MM.1S (cell line): Measurements from ENCODE around the gene BCAM.

Experiments used
- DNase-seq: peaks from one replicate; pipeline ENCODE4 v3.0.0-alpha.2; 2015
- H2AFZ ChIP-seq: fragments of 300-600 bp; sonication (generic); 2 replicates; pipeline ENCODE4 v1.6.0; 2016; ENCODE audit warnings: antibody characterized with exemption, low read length
- H3F3A ChIP-seq: fragments of 300-600 bp; sonication (generic); 2 replicates; pipeline ENCODE4 v1.6.1; 2016; ENCODE audit warnings: mild to moderate bottlenecking, antibody characterized with exemption, low read length, moderate library complexity, mixed read lengths; ENCODE audit not compliant: insufficient read depth
- H3K27ac ChIP-seq: fragments of 300-600 bp; sonication (generic); 2 replicates; pipeline ENCODE4 v1.5.1; 2016; ENCODE audit warnings: mild to moderate bottlenecking, low read length
- H3K27me3 ChIP-seq: fragments of 300-600 bp; sonication (generic); replicated peaks from 2 replicates; pipeline ENCODE4 v1.6.0; 2016; ENCODE audit warnings: low read length; ENCODE audit not compliant: insufficient read depth
- H3K36me3 ChIP-seq: fragments of 300-600 bp; sonication (generic); replicated peaks from 2 replicates; pipeline ENCODE4 v1.6.1; 2016; ENCODE audit warnings: mild to moderate bottlenecking, low read length, mixed read lengths; ENCODE audit not compliant: insufficient read depth
- H3K4me1 ChIP-seq: fragments of 300-600 bp; sonication (generic); 2 replicates; pipeline ENCODE4 v1.6.1; 2016; ENCODE audit warnings: low read length, mixed read lengths
- H3K4me2 ChIP-seq: fragments of 300-600 bp; sonication (generic); 2 replicates; pipeline ENCODE4 v1.6.0; 2016; ENCODE audit warnings: low read depth, low read length
- H3K4me3 ChIP-seq: fragments of 300-600 bp; sonication (generic); 2 replicates; pipeline ENCODE4 v1.5.1; 2016; ENCODE audit warnings: low read length, mixed read lengths
- H3K79me2 ChIP-seq: fragments of 300-600 bp; sonication (generic); 2 replicates; pipeline ENCODE4 v1.6.1; 2016; ENCODE audit warnings: mixed run types, low read length, mixed read lengths
- H3K9ac ChIP-seq: fragments of 300-600 bp; sonication (generic); 2 replicates; pipeline ENCODE4 v1.6.1; 2016; ENCODE audit warnings: low read length, mixed read lengths
- H3K9me2 ChIP-seq: fragments of 300-600 bp; sonication (generic); replicated peaks from 2 replicates; pipeline ENCODE4 v1.6.1; 2016; ENCODE audit warnings: mild to moderate bottlenecking, low read length, mixed read lengths; ENCODE audit not compliant: insufficient read depth
- H3K9me3 ChIP-seq: fragments of 300-600 bp; sonication (generic); replicated peaks from 2 replicates; pipeline ENCODE4 v1.6.1; 2016; ENCODE audit warnings: mild to moderate bottlenecking, low read length, mixed read lengths; ENCODE audit not compliant: insufficient read depth
- H4K20me1 ChIP-seq: fragments of 300-600 bp; sonication (generic); 2 replicates; pipeline ENCODE4 v1.6.1; 2016; ENCODE audit warnings: mild to moderate bottlenecking, low read length, moderate library complexity, mixed read lengths; ENCODE audit not compliant: insufficient read depth
- EZH2 ChIP-seq: fragments of 300-600 bp; sonication (generic); optimal IDR thresholded peaks from 2 replicates; pipeline ENCODE3; 2017; ENCODE audit warnings: low read depth, mild to moderate bottlenecking, antibody characterized with exemption, low read length, mixed read lengths
- EZH2phosphoT487 ChIP-seq: fragments of 300-600 bp; sonication (generic); IDR thresholded peaks from 2 replicates; pipeline ENCODE4 v1.6.1; 2018; ENCODE audit warnings: antibody characterized with exemption, low read length
- TF ChIP-seq, protein P1 (sequence below): fragments of 300-600 bp; sonication (generic); IDR thresholded peaks from 2 replicates; pipeline ENCODE4 v1.5.1; 2016; ENCODE audit warnings: antibody characterized with exemption, low read length, mixed read lengths

Gene BCAM

DNA sequence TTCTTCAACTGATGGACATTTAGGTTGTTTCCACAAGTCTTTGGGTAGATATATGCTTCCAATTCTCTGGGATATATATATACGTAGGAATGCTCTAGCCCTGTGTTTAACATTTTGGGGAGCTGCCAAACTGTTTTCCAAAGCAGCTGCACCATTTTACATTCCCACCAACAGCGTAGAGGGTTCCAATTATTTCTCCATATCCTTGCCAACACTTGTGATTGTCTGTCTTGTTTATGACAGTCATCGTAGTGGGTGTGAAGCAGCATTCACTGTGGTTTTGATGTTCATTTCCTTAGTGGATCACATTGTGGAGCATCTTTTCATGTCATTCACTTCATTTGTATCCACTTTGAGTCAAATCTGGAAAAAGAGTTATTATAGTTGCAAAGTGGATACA lies 35.9 kb upstream of the BCAM start:
- Histone ChIP-seq H3K27ac (no peak overlapping the region), H3K9me3 (no peaks in the 10 kb centered on the region), H3K4me3 (no peak overlapping the region), H3K36me3 (no peaks in the 10 kb centered on the region), H3K4me1 (peaks cover 10% of the 10 kb centered on the region; the same call in 1 of the 2 replicates), H2AFZ (no peak overlapping the region), H3K4me2 (no peak overlapping the region), H3K79me2 (no peaks in the 10 kb centered on the region), H3F3A (peaks cover 8% of the 10 kb centered on the region; the same call in 1 of the 2 replicates), H3K9ac (no peak overlapping the region), H3K9me2 (no peaks in the 10 kb centered on the region), H4K20me1 (no peaks in the 10 kb centered on the region), H3K27me3 (peaks cover 10% of the 10 kb centered on the region)
- DNase-seq, result no peak
- TF ChIP-seq, protein P1, sequence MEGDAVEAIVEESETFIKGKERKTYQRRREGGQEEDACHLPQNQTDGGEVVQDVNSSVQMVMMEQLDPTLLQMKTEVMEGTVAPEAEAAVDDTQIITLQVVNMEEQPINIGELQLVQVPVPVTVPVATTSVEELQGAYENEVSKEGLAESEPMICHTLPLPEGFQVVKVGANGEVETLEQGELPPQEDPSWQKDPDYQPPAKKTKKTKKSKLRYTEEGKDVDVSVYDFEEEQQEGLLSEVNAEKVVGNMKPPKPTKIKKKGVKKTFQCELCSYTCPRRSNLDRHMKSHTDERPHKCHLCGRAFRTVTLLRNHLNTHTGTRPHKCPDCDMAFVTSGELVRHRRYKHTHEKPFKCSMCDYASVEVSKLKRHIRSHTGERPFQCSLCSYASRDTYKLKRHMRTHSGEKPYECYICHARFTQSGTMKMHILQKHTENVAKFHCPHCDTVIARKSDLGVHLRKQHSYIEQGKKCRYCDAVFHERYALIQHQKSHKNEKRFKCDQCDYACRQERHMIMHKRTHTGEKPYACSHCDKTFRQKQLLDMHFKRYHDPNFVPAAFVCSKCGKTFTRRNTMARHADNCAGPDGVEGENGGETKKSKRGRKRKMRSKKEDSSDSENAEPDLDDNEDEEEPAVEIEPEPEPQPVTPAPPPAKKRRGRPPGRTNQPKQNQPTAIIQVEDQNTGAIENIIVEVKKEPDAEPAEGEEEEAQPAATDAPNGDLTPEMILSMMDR, result no peak
- TF ChIP-seq EZH2phosphoT487, result no peak
- no peak for TF ChIP-seq EZH2

DNA sequence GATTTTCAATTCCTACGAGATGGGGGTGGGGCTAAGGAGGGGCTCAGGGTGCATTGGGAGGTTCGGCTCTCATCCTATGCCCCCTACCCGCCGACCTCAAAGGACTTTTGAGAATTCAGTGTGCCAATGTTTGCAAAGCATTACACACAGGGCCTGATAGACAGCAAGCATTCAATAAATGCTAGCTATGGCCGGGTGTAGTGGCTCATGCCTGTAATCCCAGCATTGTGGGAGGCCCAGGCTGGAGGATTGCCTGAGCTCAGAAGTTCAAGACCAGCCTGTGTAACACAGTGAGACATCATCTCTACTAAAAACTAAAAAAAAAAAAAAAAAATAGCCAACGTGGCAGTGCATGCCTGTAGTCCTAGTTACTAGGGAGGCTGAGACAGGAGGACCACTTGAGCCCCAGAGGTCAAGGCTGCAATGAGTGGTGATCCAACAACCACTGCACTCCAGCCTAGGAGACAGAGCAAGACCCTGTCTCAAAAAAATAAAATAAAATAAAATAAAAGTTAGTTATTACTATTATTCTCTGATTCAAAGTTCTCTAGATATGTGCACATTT lies 33.1 kb upstream of the BCAM start:
- no peak overlapping the region for H3K4me3 ChIP-seq
- no peak overlapping the region for H3K9ac ChIP-seq
- no peaks in the 10 kb centered on the region for H4K20me1 ChIP-seq
- H3K4me1 ChIP-seq, result 0 out of 2 replicates have a peak, but pooled peaks cover 3% of the 10 kb centered on the region
- H2AFZ ChIP-seq, result no peak overlapping the region
- H3K27ac ChIP-seq, result no peak overlapping the region
- DNase-seq, result no peak
- H3K4me2 ChIP-seq, result no peak overlapping the region
- peaks cover 13% of the 10 kb centered on the region for H3K27me3 ChIP-seq
- no peaks in the 10 kb centered on the region for H3K36me3 ChIP-seq
- no peaks in the 10 kb centered on the region for H3F3A ChIP-seq
- no peaks in the 10 kb centered on the region for H3K9me2 ChIP-seq
- no peaks in the 10 kb centered on the region for H3K79me2 ChIP-seq
- no peak for TF ChIP-seq EZH2
- TF ChIP-seq, protein P1, result no peak
- TF ChIP-seq EZH2phosphoT487, result no peak
- H3K9me3 ChIP-seq, result no peaks in the 10 kb centered on the region

DNA sequence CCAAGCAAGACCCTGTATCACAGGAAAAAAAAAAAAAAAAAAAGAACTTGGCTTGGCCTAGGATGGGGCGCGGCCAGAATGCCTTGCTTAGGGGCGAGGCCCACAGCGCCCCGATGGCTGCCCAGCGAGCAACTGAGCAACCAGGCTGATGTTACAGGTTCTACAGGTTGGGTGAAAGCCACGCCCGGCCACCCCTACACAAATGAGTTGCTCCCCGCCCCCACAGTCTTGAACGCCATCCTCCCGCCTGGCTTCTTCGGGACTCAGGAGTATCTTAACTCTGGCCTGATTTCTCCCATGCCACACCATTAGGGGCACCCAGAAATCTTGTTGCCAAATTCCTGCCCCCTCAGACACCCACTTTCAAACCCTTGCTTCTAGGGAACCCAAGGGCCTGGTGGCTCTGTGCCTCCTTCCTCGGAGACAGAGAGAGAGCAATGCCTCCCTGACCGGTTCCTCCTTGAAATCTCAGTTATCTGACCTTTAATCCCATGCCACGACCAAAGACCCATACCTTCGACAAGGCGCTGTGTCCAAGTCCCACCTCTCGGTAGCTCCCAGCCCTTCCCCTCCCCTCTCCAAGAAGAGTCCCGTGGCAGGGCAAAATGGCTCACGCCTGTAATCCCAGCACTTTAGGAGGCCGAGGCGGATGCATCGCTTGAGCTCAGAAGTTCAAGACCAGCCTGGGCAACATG lies 32.4 kb upstream of the BCAM start:
- DNase-seq, result no peak
- no peak for TF ChIP-seq EZH2
- no peak for TF ChIP-seq EZH2phosphoT487
- TF ChIP-seq, protein P1, result no peak
- Histone ChIP-seq H3K4me2 (no peak overlapping the region), H3K79me2 (no peaks in the 10 kb centered on the region), H4K20me1 (no peaks in the 10 kb centered on the region), H3K36me3 (no peaks in the 10 kb centered on the region), H3K9me3 (no peaks in the 10 kb centered on the region), H2AFZ (no peak overlapping the region), H3K9ac (no peak overlapping the region), H3F3A (no peaks in the 10 kb centered on the region), H3K4me3 (no peak overlapping the region), H3K27me3 (peaks cover 13% of the 10 kb centered on the region), H3K4me1 (no peaks in the 10 kb centered on the region), H3K27ac (no peak overlapping the region), H3K9me2 (no peaks in the 10 kb centered on the region)
